HG03159 (cell line): ENCODE results near the gene NRDE2.

Source experiments
- ATAC-seq: cut with Tn5 transposase; IDR thresholded peaks from one replicate; pipeline ENCODE4 v1.9.1; 2021; ENCODE audit warnings: mild to moderate bottlenecking, moderate library complexity; ENCODE audit not compliant: unreplicated experiment

Gene NRDE2, protein sequence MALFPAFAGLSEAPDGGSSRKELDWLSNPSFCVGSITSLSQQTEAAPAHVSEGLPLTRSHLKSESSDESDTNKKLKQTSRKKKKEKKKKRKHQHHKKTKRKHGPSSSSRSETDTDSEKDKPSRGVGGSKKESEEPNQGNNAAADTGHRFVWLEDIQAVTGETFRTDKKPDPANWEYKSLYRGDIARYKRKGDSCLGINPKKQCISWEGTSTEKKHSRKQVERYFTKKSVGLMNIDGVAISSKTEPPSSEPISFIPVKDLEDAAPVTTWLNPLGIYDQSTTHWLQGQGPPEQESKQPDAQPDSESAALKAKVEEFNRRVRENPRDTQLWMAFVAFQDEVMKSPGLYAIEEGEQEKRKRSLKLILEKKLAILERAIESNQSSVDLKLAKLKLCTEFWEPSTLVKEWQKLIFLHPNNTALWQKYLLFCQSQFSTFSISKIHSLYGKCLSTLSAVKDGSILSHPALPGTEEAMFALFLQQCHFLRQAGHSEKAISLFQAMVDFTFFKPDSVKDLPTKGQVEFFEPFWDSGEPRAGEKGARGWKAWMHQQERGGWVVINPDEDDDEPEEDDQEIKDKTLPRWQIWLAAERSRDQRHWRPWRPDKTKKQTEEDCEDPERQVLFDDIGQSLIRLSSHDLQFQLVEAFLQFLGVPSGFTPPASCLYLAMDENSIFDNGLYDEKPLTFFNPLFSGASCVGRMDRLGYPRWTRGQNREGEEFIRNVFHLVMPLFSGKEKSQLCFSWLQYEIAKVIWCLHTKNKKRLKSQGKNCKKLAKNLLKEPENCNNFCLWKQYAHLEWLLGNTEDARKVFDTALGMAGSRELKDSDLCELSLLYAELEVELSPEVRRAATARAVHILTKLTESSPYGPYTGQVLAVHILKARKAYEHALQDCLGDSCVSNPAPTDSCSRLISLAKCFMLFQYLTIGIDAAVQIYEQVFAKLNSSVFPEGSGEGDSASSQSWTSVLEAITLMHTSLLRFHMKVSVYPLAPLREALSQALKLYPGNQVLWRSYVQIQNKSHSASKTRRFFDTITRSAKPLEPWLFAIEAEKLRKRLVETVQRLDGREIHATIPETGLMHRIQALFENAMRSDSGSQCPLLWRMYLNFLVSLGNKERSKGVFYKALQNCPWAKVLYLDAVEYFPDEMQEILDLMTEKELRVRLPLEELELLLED

DNA sequence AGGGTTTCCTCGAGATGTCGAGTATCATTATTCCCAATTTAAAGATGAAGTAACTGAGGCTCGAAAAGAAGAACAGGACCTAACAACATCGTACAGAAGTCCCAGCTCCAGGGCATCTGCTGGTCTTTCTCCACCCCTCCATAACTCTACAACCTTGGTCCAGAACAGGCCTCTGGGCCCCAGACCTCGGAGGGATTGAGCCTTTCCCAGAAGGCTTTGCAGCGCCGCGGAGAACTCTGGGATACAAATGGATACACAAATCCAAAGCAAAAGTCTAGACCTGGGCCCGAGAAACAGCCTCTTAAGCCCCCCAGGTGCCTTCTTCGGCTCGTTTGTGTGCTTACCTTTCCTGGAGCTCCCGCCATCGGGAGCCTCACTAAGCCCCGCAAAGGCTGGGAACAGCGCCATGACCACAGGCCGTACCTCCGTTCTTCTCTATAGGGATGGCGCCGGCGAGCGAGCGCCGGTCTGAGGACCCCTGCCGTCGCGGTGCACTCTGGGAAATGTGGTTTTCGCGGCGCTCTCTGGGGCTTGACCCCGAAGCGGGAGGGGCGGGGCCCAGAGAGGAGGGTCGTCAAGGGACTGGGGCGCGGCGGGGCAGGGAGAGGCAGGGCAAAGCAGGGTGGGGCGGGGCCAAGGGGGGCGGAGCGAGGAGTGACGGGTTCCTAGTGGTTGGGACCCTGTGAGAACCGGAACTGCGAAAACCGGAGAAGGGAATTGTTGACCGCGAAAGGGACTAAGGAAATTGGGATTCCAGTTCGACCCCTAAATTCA lies at the start of gene NRDE2:
TSS of gene NRDE2 (minus strand) at position 445 of the 774 bp plus-strand sequence. CDS start at position 408, 37 bp downstream.
- ATAC-seq = peak; percentile 93

DNA sequence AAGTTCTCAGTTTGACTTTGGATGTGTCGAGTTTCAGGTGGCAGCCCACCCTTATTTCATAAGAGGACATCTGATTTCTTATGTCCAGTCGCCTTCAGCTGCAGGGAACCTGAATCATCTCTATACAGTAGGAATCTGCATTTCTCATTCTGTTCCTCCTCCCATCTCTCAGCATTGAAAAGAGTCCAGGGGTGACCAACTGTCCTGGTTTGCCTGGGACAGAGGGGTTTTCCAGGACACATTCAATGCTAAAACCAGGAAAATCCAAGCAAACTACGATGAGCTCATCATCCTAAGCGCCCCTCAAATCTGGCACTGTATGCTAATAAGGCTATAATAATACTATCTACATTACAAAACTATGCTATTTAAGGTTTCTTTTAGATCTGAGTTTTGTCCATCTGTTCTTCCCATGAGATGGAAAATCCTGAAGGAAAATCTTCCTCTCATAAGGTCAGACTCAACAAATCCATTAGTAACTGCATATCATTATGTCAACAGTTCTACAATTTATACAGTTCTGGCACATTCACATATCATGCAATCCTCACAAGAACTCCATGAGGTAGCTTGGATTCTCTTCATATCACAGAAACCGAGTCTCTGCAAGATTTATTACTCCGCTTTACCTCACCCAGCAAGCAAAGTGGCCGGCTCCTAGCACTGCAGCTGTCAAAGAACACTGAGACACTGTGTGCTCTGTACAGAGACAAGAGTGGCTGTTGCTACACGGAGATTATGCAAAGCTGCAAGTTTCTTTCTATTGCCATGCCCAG lies 49.5 kb upstream of the NRDE2 start:
- ATAC-seq = no peak

DNA sequence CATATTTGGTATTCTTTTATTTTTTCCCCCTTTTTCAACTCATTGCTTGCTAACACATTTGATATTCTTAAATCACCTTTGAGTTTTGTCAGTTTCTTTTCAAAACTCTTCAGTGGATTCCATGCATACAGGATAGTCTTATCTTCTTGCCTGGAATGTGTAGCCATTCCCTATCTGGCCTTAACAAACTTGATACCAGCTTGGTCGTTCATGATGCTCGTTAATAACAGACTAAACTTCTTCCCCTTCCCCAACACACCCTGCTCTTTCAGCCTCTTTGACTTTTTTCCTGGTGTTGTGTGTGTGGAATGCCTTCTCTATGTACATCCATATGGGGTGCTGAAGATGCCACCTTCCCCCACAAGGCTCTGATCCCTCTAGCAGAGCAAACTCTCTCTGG lies 47.4 kb upstream of the NRDE2 start:
- ATAC-seq = no peak

DNA sequence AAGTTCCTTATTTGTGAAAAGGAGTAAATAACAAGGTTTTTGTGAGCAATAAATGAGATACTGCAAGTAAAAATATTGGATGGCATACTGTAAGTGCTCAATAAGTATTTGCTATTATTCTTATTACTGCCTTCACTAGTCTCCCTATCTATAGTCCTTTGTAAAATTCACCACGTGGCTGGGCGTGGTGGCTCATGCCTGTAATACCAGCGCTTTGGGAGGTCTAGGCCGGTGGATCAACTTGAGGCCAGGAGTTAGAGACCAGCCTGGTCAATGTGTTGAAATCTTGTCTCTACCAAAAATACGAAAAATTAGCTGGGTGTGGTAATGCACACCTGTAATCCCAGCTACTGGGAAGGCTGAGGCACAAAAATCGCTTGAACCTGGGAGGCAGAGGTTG lies 46.5 kb upstream of the NRDE2 start:
- no peak for ATAC-seq

DNA sequence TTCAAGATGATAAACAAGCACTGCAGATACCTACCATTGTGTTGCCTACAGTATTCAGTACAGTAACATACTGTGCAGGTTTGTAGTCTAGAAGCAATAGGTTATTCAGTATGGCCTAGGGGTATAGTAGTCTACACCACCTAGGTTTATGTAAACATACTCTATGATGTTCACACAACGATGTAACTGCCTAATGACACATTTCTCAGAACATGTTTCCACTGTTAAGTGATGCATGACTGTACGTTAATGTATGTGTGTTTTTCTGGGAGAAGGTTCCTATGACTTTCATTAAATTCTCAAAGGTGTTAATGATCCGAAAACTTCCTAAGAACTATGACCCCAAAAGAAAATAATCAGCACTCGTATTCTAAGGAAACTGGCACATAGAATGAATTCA lies 44.2 kb upstream of the NRDE2 start:
- no peak for ATAC-seq

DNA sequence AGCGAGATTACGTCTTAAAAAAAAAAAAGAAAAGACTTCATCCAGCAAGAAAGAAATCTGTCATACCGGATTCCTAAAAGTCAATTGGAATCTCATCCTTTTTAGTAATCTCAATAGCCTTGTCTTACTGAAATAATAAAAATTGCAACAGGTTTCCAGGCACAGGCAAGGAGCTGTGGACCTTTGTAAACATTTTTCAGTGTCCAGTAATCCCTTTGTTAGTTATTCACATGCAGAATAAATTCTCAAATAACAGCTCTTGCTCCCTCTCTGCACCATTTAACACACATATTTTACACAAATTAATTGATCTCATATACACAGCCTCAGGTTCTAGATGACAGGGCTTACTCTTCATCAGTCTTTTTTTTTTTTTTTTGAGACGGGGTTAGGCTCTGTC lies 43.1 kb upstream of the NRDE2 start:
- no peak for ATAC-seq

DNA sequence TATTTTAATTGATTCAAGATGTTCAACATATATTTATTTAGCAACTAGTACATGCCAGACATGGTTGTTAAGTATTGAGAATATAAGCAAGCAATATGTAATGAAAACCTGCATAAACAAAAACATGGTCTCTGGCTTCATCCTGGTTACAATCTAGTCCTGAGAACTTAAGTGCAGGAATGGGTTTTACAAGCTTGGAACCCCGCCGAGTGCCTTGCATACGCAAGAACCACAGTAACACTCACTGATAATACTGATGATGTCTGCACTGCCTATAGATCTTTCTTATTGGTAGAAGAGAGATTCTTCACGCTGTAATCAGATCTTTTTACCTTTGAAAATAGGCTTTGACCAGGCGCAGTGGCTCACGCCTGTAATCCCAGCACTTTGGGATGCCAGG lies 42.1 kb upstream of the NRDE2 start:
- no peak for ATAC-seq

DNA sequence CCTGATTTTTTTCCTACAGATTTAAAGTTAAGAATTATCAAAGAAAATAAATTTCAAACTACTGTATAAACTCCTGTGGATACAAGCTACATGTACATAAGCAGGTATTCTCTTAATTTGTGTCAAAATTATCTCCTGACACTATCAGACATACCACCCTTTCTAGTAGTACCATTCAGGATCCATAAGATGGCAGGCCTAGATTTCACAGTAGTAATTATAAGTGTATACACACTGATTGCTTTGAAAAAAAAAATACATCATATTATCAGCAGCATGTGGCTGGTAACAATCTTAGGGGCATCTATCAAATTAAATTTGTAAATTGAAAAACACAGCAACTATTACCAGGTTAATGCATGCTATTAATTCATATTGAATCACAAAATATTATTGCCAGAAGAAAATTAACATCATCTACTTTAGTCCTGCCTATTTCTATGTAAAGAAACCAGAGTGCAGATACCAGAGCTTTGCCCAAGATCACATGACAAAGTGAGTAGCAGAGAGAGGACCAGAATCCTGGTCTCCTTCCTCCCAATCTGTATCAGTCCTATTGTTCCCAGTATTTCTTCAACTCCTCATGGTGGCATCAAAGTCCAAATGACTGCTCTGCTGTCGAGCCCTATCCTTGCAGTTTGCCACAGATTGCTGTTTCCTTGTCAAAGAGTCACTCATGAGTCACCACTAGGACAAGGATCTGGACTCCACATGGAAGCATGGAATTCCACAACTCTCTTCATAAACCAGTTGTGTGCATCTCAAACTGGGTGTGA lies 37.4 kb upstream of the NRDE2 start:
- no peak for ATAC-seq

DNA sequence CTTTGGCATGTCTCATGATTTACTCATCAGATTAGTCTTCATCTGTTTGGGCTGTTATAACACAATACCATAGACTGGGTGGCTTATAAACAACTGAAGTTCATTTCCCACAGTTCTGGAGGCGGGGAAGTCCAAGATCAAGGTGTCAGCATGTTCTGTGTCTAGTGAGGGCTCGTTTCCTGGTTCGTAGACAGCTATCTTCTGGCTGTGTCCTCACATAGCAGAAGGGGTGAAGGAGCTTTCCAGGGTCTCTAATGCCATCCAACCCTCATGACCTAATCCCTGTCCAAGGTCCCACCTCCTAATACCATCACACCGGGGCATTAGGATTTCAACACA lies 30.8 kb upstream of the NRDE2 start:
- no peak for ATAC-seq

DNA sequence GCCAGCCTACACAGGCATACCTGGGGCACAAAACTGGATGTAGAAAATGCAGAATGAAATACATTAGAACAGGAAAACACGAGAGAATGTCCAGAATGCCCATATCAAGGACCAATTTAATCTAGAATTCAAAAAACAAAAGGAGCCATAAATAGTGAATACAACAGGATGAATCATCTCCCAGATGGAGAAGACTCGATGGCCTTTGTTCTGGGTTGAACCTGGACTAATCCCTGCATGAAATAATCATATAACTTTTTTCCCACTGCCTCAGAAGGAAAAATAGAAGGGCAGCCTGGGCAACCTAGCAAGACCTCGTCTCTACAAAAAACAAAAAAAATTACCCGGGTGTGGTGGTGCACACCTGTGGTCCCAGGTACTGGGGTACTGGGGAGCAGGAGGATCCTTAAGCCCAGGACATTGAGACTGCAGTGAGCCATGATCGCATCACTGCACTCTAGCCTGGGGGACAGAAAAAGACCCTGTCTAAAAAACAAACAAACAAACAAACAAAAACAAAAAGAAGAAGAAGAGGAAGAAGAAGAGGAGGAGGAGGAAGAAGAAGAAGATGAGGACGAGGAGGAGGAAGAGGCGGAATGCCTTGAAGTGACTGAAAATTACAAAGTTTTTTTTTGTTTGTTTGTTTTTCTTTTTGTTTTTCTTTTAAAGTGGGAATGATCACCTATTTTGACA lies 30.3 kb upstream of the NRDE2 start:
- no peak for ATAC-seq

DNA sequence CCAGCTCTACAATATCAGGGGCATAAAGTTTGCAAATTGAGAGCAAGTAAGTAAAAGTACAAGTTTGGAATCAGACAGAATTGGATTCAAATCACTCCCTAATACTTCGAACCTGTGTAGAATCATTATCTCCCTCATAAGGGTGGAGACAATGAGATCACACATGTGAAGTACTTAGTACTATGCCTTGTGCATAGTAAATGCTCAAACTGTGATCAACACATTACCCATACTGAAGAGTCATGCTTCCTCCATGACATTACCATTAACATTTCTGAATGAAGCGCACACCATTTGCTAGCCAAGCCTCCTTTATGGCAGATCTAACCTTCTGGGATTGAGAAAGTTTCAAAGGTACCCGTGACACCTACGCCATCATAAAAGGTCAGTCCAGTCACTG lies 26.6 kb upstream of the NRDE2 start:
- no peak for ATAC-seq

DNA sequence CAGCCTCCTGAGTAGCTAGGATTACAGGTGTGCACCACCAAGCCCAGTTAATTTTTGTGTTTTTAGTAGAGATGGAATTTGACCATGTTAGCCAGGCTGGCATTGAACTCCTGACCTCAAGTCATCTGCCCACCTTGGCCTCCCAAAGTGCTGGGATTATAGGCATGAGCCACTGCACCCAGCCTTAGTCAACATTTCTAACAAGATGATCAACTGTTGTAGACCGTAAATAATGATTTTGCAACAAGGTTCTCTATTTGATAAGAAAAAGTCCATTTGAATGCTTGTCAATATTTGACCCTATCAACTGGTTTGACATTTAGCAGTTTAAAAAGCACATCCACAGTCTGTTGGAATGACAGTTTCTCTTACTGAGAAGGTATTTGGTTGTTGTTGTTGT lies 25.2 kb upstream of the NRDE2 start:
- no peak for ATAC-seq

DNA sequence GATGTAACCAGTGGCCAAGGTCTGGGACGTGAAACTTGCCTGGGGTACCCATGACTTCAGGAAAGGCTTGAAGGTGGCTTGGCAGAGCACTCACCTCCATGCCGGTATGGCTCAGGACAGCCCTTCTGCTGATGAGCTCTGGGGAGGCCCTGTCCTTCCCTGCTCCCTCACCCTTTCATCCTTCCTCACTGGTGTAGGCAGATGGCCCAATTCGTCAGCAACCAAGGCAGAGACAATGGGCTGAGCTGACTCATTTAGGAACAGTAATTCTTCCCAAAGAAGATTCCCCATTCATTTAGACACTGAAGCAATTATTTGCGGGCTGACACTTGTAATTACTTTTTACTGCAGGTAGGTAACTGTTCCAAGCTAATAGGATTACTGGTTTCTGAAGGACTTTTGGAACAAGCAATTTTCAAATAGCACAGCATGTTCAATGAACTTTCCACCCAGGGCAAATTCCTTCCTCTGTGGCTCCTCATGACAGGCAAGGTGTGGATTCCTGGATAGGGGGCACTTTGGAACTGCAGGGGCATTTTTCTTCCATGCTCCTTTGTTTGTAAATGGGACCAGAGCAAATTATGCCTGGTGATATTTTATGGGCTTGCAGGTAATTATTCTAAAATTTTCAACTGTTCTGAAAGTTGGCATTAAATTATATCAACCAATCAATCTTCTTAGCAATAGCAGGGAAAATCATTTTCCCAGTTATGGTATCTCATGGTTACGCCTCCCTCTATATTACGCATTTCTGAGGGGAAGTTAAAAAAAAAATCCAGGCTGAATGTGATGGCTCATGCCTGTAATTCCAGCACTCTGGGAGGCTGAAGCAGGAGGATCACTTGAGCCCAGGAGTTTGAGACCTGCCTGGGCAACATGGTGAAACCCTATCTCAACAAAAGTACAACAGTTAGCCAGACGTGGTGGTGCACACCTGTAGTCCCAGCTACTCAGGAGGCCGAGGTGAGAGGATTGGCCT lies 24.1 kb upstream of the NRDE2 start:
- no peak for ATAC-seq

DNA sequence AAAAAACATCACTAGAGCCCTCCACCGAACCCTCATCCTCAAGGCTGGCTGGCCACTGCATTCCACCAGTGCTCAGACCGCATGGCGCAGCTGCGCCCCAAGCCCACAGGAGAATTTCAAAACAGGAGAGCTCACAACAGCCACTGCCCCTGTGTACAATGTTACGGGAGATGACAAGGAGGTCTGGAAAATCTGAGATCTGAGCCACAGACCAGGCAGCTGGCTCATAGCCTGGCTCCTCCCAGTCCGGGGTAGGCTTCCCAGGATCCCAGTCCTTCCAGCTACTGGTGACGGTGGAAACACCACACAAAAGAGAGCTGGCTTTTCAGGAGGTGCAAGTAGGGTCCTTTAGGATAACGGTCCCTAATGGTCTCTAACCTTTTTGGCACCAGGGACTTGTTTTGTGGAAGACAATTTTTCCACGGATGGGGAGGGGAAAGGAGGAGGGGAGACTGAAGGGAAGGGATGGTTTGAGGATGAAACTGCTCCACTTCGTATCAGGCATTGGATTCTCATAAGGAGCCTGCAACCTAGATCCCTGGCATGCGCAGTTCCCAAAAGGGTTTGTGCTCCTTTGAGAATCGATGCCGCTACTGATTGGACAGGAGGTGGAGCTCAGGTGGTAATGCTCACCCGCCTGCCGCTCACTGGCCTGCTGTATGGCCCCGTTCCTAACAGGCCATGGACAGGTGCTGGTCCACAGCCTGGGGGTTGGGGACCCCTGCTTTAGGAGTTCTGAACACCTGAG lies 23.0 kb upstream of the NRDE2 start:
- no peak for ATAC-seq

DNA sequence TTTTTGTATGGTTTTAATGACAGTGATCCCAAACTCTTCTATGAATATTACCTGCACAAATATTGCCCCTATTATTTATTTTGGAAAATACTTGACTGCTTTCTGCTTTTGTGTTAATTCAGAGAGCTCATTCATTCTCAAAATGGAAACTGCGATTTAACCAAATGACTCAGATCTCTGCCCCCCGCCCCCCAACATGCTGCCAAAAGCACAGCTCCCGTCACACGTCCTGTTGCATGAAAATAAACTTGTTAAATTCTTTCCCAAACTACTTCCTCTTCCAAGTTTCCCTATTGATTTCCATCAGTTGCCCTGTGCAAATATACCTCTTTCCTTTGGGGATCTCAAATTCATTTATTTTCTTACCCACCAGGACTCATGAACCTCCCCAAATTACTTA lies 18.0 kb upstream of the NRDE2 start:
- no peak for ATAC-seq

DNA sequence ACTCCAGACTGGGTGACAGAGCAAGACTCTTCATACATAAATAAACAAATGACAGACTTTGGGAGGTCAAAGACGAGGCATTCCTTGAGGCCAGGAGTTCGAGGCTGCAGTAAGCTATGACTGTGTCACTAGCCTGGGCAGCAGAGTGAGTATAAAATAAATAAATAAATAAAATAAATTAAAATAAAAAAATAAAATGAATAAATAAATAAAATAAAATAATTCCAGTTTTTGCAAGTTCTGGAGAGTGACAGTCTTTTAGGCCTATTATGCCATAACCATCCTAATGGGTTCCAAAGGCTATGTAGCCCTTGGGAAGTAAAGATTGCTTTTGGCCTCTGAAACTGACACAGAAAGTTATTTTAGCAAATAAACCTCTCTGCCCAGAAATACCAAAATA lies 16.5 kb upstream of the NRDE2 start:
- no peak for ATAC-seq

DNA sequence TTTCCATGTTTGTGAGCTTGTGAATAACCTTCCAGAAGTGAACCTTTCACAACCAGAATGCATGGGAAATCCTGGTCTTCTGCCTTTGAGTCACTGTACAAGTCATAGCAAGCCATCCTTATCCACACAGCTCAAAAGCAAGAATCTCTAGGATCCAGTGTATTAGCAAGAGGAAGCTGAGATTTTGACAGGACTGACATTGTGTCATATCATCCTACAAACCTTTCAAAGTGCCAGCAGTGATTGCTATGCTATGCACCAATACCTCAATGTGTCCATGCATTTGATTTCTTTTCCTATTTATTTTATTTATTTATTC lies 13.5 kb upstream of the NRDE2 start:
- no peak for ATAC-seq
